Effector memory CD4-positive, alpha-beta T cell (primary cell): ENCODE data around the gene ATF4.

Experiments used
- DNase-seq, 3 donors: peaks; one replicate each; pipeline ENCODE4 v3.0.0-alpha.2; 2020
- H3K27ac ChIP-seq: 2 replicates; pipeline ENCODE4 v1.7.0; 2013; ENCODE audit warnings: mild to moderate bottlenecking, low read length, moderate library complexity; ENCODE audit not compliant: insufficient read depth, poor library complexity, severe bottlenecking
- H3K27me3 ChIP-seq: replicated peaks from 2 replicates; pipeline ENCODE4 v1.7.0; 2013; ENCODE audit warnings: mild to moderate bottlenecking, low read length; ENCODE audit not compliant: insufficient read depth, control insufficient read depth, poor library complexity, severe bottlenecking
- H3K36me3 ChIP-seq: 2 replicates; pipeline ENCODE4 v1.7.0; 2013; ENCODE audit warnings: mild to moderate bottlenecking, low read length, moderate library complexity; ENCODE audit not compliant: control insufficient read depth, insufficient read depth
- H3K4me1 ChIP-seq: 2 replicates; pipeline ENCODE4 v1.7.0; 2013; ENCODE audit warnings: low read length, mild to moderate bottlenecking; ENCODE audit not compliant: control insufficient read depth, insufficient read depth, poor library complexity, severe bottlenecking
- H3K4me3 ChIP-seq: 2 replicates; pipeline ENCODE4 v1.7.0; 2013; ENCODE audit warnings: low read length, low read depth, mild to moderate bottlenecking; ENCODE audit not compliant: insufficient read depth, poor library complexity, severe bottlenecking
- H3K9me3 ChIP-seq: 2 replicates; pipeline ENCODE4 v1.7.0; 2013; ENCODE audit warnings: mild to moderate bottlenecking, low read length, moderate library complexity; ENCODE audit not compliant: control insufficient read depth

The ATF4 gene

GRCh38 chr22:39535831-39536449 lies 15.6 kb downstream of the ATF4 start:
- H3K4me3 ChIP-seq = no peak overlapping the region
- H3K36me3 ChIP-seq = no peaks in the 10 kb centered on the region
- no peaks in the 10 kb centered on the region for H3K9me3 ChIP-seq
- H3K27ac ChIP-seq = no peak overlapping the region
- H3K27me3 ChIP-seq = no peaks in the 10 kb centered on the region
- peaks cover 15% of the 10 kb centered on the region for H3K4me1 ChIP-seq
- no peak for DNase-seq

GRCh38 chr22:39536711-39537110 lies 16.3 kb downstream of the ATF4 start:
- DNase-seq = no peak
- no peaks in the 10 kb centered on the region for H3K27me3 ChIP-seq
- H3K4me1 ChIP-seq = peaks cover 8% of the 10 kb centered on the region
- no peaks in the 10 kb centered on the region for H3K36me3 ChIP-seq
- no peak overlapping the region for H3K27ac ChIP-seq
- no peak overlapping the region for H3K4me3 ChIP-seq
- no peaks in the 10 kb centered on the region for H3K9me3 ChIP-seq

GRCh38 chr22:39537975-39538374 lies 17.6 kb downstream of the ATF4 start:
- H3K27ac ChIP-seq = no peak overlapping the region
- peaks cover 3% of the 10 kb centered on the region for H3K4me1 ChIP-seq
- H3K9me3 ChIP-seq = no peaks in the 10 kb centered on the region
- H3K4me3 ChIP-seq = no peak overlapping the region
- DNase-seq = no peak
- no peaks in the 10 kb centered on the region for H3K36me3 ChIP-seq
- no peaks in the 10 kb centered on the region for H3K27me3 ChIP-seq

- H3K27ac ChIP-seq = no peak overlapping the region
- H3K9me3 ChIP-seq = no peaks in the 10 kb centered on the region
- H3K27me3 ChIP-seq = no peaks in the 10 kb centered on the region
- no peaks in the 10 kb centered on the region for H3K36me3 ChIP-seq
- no peak for DNase-seq
- H3K4me3 ChIP-seq = no peak overlapping the region
- H3K4me1 ChIP-seq = no peaks in the 10 kb centered on the region
Observed at GRCh38 chr22:39543095-39543494, 22.7 kb downstream of the ATF4 start.

GRCh38 chr22:39545386-39546365 lies 25.3 kb downstream of the ATF4 start:
- no peaks in the 10 kb centered on the region for H3K9me3 ChIP-seq
- H3K27ac ChIP-seq = no peak overlapping the region
- H3K36me3 ChIP-seq = no peaks in the 10 kb centered on the region
- no peak overlapping the region for H3K4me3 ChIP-seq
- no peaks in the 10 kb centered on the region for H3K4me1 ChIP-seq
- DNase-seq = peak in 1 of 3 donors; percentile 30
- no peaks in the 10 kb centered on the region for H3K27me3 ChIP-seq

GRCh38 chr22:39546889-39547586 lies 26.7 kb downstream of the ATF4 start:
- H3K27me3 ChIP-seq = no peaks in the 10 kb centered on the region

GRCh38 chr22:39547587-39547947 lies 27.2 kb downstream of the ATF4 start:
- no peaks in the 10 kb centered on the region for H3K36me3 ChIP-seq

More at GRCh38 chr22:39546889-39547586, 26.7 kb downstream of the ATF4 start:
- Histone ChIP-seq H3K4me1 (no peaks in the 10 kb centered on the region), H3K4me3 (no peak overlapping the region), H3K36me3 (no peaks in the 10 kb centered on the region), H3K27ac (no peak overlapping the region), H3K9me3 (no peaks in the 10 kb centered on the region)
- DNase-seq = no peak

GRCh38 chr22:39553429-39553828 lies 33.1 kb downstream of the ATF4 start:
- no peaks in the 10 kb centered on the region for H3K9me3 ChIP-seq
- no peak for DNase-seq
- peaks cover 23% of the 10 kb centered on the region for H3K27me3 ChIP-seq
- no peak overlapping the region for H3K4me3 ChIP-seq
- H3K4me1 ChIP-seq = peaks cover 10% of the 10 kb centered on the region
- no peaks in the 10 kb centered on the region for H3K36me3 ChIP-seq
- no peak overlapping the region for H3K27ac ChIP-seq

More at GRCh38 chr22:39547587-39547947, 27.2 kb downstream of the ATF4 start:
- no peaks in the 10 kb centered on the region for H3K27me3 ChIP-seq
- no peaks in the 10 kb centered on the region for H3K4me1 ChIP-seq
- H3K9me3 ChIP-seq = no peaks in the 10 kb centered on the region
- no peak overlapping the region for H3K4me3 ChIP-seq
- DNase-seq = no peak
- no peak overlapping the region for H3K27ac ChIP-seq

GRCh38 chr22:39554151-39554550 lies 33.8 kb downstream of the ATF4 start:
- no peak overlapping the region for H3K27ac ChIP-seq
- H3K9me3 ChIP-seq = no peaks in the 10 kb centered on the region
- H3K4me1 ChIP-seq = peaks cover 11% of the 10 kb centered on the region
- no peak overlapping the region for H3K4me3 ChIP-seq
- H3K36me3 ChIP-seq = no peaks in the 10 kb centered on the region
- peaks cover 25% of the 10 kb centered on the region for H3K27me3 ChIP-seq
- DNase-seq = no peak
